NB4 (cell line): ENCODE measurements around the gene MAD2L2.

ENCODE experiments used
- DNase-seq: peaks from one replicate; pipeline ENCODE4 v3.0.0; 2010; ENCODE audit warnings: low read depth
- H3K4me3 ChIP-seq: one replicate; pipeline ENCODE4 v1.5.1; 2011; ENCODE audit warnings: mild to moderate bottlenecking, low read depth, low read length, moderate library complexity
- MYC ChIP-seq: IDR thresholded peaks from 2 replicates; pipeline ENCODE4 v1.6.1; 2011; ENCODE audit warnings: low read depth, low read length
- POLR2A ChIP-seq: IDR thresholded peaks from 2 replicates; pipeline ENCODE4 v1.6.1; 2011; ENCODE audit warnings: mild to moderate bottlenecking; ENCODE audit not compliant: insufficient read length; ENCODE audit errors: extremely low read depth
- TF ChIP-seq, protein P1 (sequence below): IDR thresholded peaks from one replicate; pipeline ENCODE4 v1.5.1; 2012; ENCODE audit warnings: low read depth, low read length
- TF ChIP-seq, protein P2 (sequence below): IDR thresholded peaks from 2 replicates; pipeline ENCODE4 v1.6.1; 2011; ENCODE audit warnings: low read depth, low read length

MAD2L2 gene

DNA sequence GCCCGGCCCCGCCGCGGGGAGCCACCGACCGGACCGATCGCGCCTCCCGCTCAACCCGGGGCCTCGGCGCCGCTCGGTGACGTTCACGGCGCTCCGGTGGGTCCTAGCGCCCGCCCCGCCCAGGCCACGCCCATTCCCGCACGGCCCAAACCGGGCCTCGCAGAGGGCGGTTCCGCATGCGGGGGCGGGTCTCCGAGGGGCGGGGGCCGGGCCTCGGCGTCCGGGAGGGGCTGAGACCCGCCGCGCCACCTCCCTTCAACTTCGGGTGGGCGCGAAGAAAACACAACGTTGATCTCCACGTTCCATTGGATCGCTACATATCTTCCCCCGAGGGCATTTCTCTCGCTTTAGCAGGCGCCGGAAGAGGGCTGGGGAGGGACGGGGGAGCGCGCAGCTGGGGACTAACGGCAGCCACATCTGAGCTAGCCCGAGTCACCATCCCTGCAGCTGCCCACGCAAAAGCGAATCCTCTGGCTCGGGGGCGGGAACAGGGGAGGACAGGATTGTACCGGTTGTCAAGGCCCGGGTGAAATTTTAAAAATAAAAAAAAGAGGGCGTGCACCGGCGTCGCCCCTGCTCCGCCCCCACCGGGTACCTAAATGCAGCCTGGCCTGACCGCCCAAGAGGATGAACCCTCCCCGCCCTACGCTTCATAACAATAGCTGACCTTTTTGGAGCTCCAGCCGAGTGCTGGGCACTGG lies at the start of gene MAD2L2:
TSS of gene MAD2L2 (minus strand) at position 78 of the 701 bp plus-strand sequence. CDS start 547 bp downstream, outside the sequence.
- peak within 1 kb of the TSS; percentile 81 for H3K4me3 ChIP-seq
- TF ChIP-seq, protein P1, sequence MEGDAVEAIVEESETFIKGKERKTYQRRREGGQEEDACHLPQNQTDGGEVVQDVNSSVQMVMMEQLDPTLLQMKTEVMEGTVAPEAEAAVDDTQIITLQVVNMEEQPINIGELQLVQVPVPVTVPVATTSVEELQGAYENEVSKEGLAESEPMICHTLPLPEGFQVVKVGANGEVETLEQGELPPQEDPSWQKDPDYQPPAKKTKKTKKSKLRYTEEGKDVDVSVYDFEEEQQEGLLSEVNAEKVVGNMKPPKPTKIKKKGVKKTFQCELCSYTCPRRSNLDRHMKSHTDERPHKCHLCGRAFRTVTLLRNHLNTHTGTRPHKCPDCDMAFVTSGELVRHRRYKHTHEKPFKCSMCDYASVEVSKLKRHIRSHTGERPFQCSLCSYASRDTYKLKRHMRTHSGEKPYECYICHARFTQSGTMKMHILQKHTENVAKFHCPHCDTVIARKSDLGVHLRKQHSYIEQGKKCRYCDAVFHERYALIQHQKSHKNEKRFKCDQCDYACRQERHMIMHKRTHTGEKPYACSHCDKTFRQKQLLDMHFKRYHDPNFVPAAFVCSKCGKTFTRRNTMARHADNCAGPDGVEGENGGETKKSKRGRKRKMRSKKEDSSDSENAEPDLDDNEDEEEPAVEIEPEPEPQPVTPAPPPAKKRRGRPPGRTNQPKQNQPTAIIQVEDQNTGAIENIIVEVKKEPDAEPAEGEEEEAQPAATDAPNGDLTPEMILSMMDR, result no peak
- TF ChIP-seq MYC (peak; percentile 16; the same call in 1 of the 2 replicates), POLR2A (peak; percentile 62)
- TF ChIP-seq, protein P2, sequence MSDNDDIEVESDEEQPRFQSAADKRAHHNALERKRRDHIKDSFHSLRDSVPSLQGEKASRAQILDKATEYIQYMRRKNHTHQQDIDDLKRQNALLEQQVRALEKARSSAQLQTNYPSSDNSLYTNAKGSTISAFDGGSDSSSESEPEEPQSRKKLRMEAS, result no peak
- peak; percentile 96 for DNase-seq

- no peak overlapping the region for H3K4me3 ChIP-seq
- TF ChIP-seq POLR2A, result no peak
- peak; percentile 62; the same call in 1 of the 2 replicates for TF ChIP-seq MYC
- peak; percentile 96 for DNase-seq
Measured at GRCh38 chr1:11730429-11730891, 49.5 kb upstream of the MAD2L2 start.

- no peak overlapping the region for H3K4me3 ChIP-seq
- peak; percentile 74 for DNase-seq
- TF ChIP-seq POLR2A, result no peak
- TF ChIP-seq, protein P2, result 0 out of 2 replicates have a peak, but pooled peaks have one; percentile 18
Measured at GRCh38 chr1:11729498-11730428, 48.8 kb upstream of the MAD2L2 start.

GRCh38 chr1:11729155-11729497 lies 48.2 kb upstream of the MAD2L2 start:
- no peak for DNase-seq
- TF ChIP-seq MYC (no peak), POLR2A (no peak)
- TF ChIP-seq, protein P2, result no peak
- TF ChIP-seq, protein P1, result no peak
- H3K4me3 ChIP-seq, result no peak overlapping the region

DNA sequence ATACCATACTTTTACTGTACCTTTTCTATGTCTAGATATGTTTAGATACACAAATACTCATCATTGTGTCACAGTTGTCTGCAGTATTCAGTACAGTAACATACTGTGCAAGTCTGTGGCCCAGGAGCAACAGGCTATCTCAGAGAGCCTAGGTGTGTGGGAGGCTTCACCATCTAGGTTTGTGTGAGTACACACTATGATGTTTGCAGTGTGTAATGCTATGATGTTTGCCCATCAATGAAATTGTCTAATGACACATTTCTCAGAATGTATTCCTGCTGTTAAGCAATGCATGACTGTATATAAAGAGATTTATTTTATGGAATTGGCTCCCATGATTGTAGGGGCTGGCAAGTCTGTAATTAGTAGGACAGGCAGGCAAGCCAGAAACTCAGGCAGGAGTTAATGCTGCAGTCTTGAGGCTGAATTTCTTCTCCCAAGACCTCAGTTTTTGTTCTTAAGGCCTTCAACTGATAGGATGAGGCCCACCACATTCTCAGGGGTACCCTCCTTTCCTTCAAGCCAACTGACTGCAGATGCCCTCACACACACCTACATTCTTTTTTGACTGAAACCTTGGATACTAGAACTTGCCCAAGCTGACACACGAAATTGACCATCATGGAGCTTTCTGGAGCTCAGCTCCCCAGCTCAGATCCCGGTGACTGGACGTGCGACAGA lies 47.3 kb upstream of the MAD2L2 start:
- TF ChIP-seq MYC (no peak), POLR2A (no peak)
- TF ChIP-seq, protein P1, result no peak
- TF ChIP-seq, protein P2, result no peak
- no peak for DNase-seq
- no peak overlapping the region for H3K4me3 ChIP-seq

DNA sequence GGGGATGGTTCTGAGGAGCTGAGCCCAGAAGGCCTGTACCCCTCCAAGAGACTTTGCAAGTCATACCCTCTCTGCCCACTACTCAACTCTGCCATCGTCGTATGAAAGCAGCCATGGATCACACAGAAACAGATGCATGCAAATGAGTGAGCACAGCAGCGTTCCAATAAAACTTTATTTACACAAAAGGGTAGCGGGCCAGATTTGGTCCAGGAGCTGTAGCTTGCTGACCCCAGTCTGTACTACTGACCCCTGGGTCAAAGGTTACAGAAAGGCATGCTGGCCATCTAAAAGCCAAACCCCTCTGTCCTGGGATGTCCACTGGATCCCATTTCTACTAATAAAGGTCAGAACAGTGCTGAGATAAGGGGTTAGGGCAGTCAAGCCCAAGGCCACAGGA lies 46.2 kb upstream of the MAD2L2 start:
- TF ChIP-seq POLR2A (no peak), MYC (no peak)
- TF ChIP-seq, protein P1, result no peak
- TF ChIP-seq, protein P2, result no peak
- DNase-seq, result no peak

More for the DNA sequence above, 46.2 kb upstream of the MAD2L2 start:
- H3K4me3 ChIP-seq, result no peak overlapping the region
